Stomach (tissue), 4 donors: ENCODE measurements around the gene C20orf204.

Experiments used
- CTCF ChIP-seq, 7 experiments: fragments of 450-650 bp in 4 of 7; fragments of 200-600 bp in 3 of 7; sonication (generic) in 3 of 7; IDR thresholded peaks; one replicate each; pipeline ENCODE4 v1.5.1; 2016 to 2019; ENCODE audit warnings: antibody characterized with exemption in 7 of 7, control low read depth in 2 of 7, mild to moderate bottlenecking in 1 of 7
- EP300 ChIP-seq: sonication (generic); formaldehyde crosslinking; IDR thresholded peaks from one replicate; pipeline ENCODE4 v1.6.1; 2017; ENCODE audit warnings: antibody characterized with exemption
- POLR2AphosphoS5 ChIP-seq, 3 donors: sonication (generic); formaldehyde crosslinking; IDR thresholded peaks; one replicate each; pipeline ENCODE4 v1.6.1; 2016; ENCODE audit warnings: antibody characterized with exemption in 3 of 3

DNA sequence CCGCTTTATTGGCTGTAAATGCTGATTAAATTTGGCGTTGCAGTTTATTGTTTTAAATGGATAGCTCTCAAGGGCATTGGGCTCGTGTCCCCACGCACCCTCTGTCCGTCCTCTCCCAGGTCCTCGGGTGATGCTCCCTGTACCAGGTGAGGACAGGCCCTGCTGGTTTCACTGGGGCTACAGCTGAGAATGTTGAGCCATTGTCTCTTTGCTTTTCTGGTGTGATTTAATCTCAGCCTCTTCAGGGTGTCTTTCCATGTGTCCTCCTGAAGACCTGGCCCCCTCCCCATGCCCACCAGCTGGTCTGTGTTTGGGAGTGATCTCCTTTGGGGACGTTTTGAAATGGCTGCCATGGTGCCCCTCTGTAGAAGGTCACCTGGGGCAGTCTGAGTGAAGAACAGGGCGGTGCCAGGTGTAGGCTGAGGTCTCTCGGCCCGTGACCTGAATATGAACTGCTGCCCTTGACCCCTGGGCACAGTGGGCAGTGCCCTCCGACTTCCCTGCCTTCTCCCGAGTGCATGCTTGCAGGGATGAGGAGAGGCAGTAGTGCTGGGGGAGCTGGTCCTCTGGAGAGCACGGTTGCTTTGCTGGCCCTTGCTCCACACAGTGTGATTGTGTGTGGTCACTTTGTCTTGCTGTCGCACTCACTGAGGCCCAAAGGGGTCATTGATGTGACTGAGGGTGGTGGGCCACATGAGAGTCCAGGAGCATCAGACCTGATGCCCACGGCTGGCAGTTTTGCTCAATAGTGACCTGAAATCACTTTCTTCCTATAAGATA is 12.4 kb upstream of the C20orf204 start:
- no peak for TF ChIP-seq POLR2AphosphoS5 (IDR thresholded peaks at IDR 0.05)
- TF ChIP-seq CTCF (IDR thresholded peaks at IDR 0.05), result no peak
- TF ChIP-seq EP300, result no peak
